Naive B cell (primary cell): ENCODE data around the gene MTHFD1. TPM values are rescaled to one million over a fixed set of nuclear protein-coding genes. Genes with fewer than 3 reads are reported as not detected.

Experiments
- ATAC-seq, 2 donors: fragments of 150-1000 bp; cut with Tn5 transposase; 2 replicates each; pipeline ENCODE4 v1.10.0; 2021; ENCODE audit warnings: low read depth in 2 of 2, mild to moderate bottlenecking in 2 of 2, moderate library complexity in 2 of 2
- DNase-seq: peaks from one replicate; pipeline ENCODE4 v3.0.0; 2022
- H3K27ac Mint-ChIP-seq, 6 donors: one replicate each; pipeline ENCODE4 v1.8.0; 2020 to 2022; ENCODE audit warnings: mild to moderate bottlenecking in 6 of 6, mixed read lengths in 6 of 6, moderate library complexity in 5 of 6, inconsistent platforms in 2 of 6
- H3K27me3 Mint-ChIP-seq, 3 donors: one replicate each; pipeline ENCODE4 v1.8.0; 2021 to 2022; ENCODE audit warnings: mixed read lengths in 3 of 3, mild to moderate bottlenecking in 1 of 3
- H3K36me3 Mint-ChIP-seq, 2 donors: one replicate each; pipeline ENCODE4 v1.8.0; 2020 to 2022; ENCODE audit warnings: mixed read lengths in 2 of 2, inconsistent platforms in 1 of 2, mild to moderate bottlenecking in 1 of 2
- H3K4me1 Mint-ChIP-seq, 3 donors: one replicate each; pipeline ENCODE4 v1.8.0; 2020 to 2022; ENCODE audit warnings: mixed read lengths in 3 of 3, inconsistent platforms in 1 of 3, mild to moderate bottlenecking in 1 of 3, moderate library complexity in 1 of 3
- H3K4me3 Mint-ChIP-seq, 8 donors: one replicate each; pipeline ENCODE4 v1.8.0; 2020 to 2022; ENCODE audit warnings: mild to moderate bottlenecking in 8 of 8, mixed read lengths in 8 of 8, moderate library complexity in 8 of 8, inconsistent platforms in 2 of 8
- H3K9me3 Mint-ChIP-seq, 7 donors: one replicate each; pipeline ENCODE4 v1.8.0; 2020 to 2022; ENCODE audit warnings: mixed read lengths in 7 of 7, mild to moderate bottlenecking in 5 of 7, inconsistent platforms in 2 of 7, moderate library complexity in 1 of 7
- polyA plus RNA-seq, 6 donors: library from polyadenylated mRNA; unstranded; fragments of 300-500 nt; fragmentation: Illumina TruSeq; gene quantifications; one replicate each; pipeline ENCODE4 v1.2.3, GENCODE V29; 2021; ENCODE audit warnings: low read depth in 6 of 6

Gene MTHFD1
- polyA plus RNA-seq, 6 donors from 2014 or later: 44.1 to 74.7 (median 60.2) TPM

DNA sequence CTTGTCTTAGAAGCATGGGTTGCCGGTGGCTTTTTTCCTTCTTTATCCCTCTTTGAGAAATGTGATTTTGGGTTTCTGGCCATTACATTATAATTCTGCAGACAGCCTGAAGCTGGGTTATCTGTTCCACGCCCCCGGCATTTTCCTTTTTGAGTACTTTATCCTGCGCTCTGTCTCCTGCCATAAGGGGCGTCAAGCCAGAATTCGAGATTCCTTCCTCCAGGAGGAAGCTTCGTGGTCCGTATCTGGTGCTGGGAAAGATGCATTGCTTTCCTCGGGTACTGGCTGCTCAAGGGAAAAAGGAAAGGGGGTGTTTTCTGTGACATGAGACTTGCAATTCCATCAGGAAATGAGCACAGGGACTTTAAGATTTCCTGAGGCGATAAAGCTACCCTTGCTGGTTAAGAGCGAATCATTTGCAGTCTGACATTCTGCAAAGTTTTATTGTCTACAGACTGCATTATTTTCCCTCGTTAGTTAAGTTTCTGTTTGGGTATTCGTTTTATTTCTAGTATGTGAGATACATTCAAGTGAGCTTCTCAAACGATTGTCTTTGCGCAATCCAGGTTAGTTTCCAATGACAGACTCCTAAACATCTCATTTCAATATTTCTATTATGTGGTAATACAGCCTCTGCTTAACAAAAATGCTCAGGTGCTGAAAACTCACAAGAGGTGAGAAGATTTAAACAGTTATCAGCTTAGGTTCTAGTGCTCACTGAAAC is 77.8 kb downstream of the MTHFD1 start:
- no peak for DNase-seq
- Mint-ChIP-seq H3K4me1 (peaks cover 28 to 42% (median 39%) of the 10 kb centered on the region in 3 donors), H3K4me3 (peak overlapping the region; percentile 74 to 94 (median 86)), H3K27me3 (no peaks in the 10 kb centered on the region), H3K27ac (peak overlapping the region in 5 of 6 donors; percentile 11 to 81 (median 66)), H3K36me3 (peaks cover 0 to 2% of the 10 kb centered on the region in 2 donors), H3K9me3 (no peaks in the 10 kb centered on the region)
- peak in 1 of 2 donors; percentile 5 for ATAC-seq

DNA sequence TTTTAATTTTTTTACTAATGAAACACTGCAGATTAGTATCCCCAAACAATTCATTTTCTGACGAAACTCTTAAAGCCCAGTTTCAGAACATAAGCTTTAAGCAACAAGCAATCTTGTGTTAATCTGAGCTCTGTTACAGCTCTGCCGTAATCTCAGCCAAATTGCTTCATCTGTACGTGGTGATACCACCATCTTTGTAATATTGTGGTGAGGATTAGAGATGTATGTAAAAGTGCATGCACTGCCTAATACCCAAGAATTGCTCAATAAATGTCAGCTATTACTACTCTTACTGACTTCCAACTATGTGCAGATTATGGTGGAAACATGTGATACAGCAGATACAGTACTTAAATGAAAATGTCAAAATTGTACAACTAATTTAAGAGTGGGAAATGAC is 78.9 kb downstream of the MTHFD1 start:
- DNase-seq (no peak), ATAC-seq (no peak)
- Mint-ChIP-seq H3K4me1 (peaks cover 27 to 43% (median 39%) of the 10 kb centered on the region in 3 donors), H3K27me3 (no peaks in the 10 kb centered on the region), H3K9me3 (no peaks in the 10 kb centered on the region), H3K36me3 (no peaks in the 10 kb centered on the region), H3K4me3 (peak overlapping the region in 2 of 8 donors; percentile 84 to 92), H3K27ac (no peak overlapping the region)

GRCh38 chr14:64467566-64467965 is 79.4 kb downstream of the MTHFD1 start:
- ATAC-seq: no peak
- Mint-ChIP-seq H3K27ac (peak overlapping the region in 2 of 6 donors; percentile 15 to 19), H3K4me3 (peak overlapping the region in 1 of 8 donors; percentile 84), H3K27me3 (no peaks in the 10 kb centered on the region), H3K36me3 (no peaks in the 10 kb centered on the region), H3K9me3 (no peaks in the 10 kb centered on the region), H3K4me1 (peaks cover 24 to 38% (median 37%) of the 10 kb centered on the region in 3 donors)
- DNase-seq: no peak

DNA sequence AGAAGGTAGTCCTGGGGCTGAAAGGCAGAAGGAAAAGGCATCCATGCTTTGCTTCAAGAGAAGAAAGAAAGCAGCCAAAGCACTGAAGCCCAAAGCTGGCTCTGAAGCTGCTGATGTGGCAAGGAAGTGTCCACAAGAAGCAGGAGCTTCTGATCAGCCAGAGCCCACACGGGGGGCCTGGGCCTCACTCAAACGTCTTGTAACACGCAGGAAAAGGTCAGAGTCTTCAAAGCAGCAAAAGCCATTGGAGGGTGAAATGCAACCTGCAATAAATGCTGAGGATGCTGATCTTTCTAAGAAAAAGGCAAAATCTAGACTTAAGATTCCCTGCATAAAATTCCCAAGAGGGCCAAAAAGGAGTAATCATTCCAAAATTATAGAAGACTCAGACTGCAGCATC is 80.3 kb downstream of the MTHFD1 start:
- Mint-ChIP-seq H3K9me3 (no peaks in the 10 kb centered on the region), H3K4me3 (peak overlapping the region in 1 of 8 donors; percentile 84), H3K36me3 (no peaks in the 10 kb centered on the region), H3K4me1 (peaks cover 18 to 30% (median 30%) of the 10 kb centered on the region in 3 donors), H3K27ac (peak overlapping the region in 3 of 6 donors; percentile 19 to 34 (median 19)), H3K27me3 (no peaks in the 10 kb centered on the region)
- ATAC-seq (no peak), DNase-seq (no peak)

GRCh38 chr14:64474041-64474440 is 85.9 kb downstream of the MTHFD1 start:
- ATAC-seq (no peak), DNase-seq (no peak)
- H3K27ac Mint-ChIP-seq: no peak overlapping the region
- H3K36me3 Mint-ChIP-seq: no peaks in the 10 kb centered on the region
- H3K27me3 Mint-ChIP-seq: no peaks in the 10 kb centered on the region
- peaks cover 0 to 2% (median 0%) of the 10 kb centered on the region in 3 donors for H3K4me1 Mint-ChIP-seq
- no peak overlapping the region for H3K4me3 Mint-ChIP-seq
- H3K9me3 Mint-ChIP-seq: no peaks in the 10 kb centered on the region

- no peak for ATAC-seq
- Mint-ChIP-seq H3K36me3 (no peaks in the 10 kb centered on the region), H3K27me3 (no peaks in the 10 kb centered on the region), H3K9me3 (no peaks in the 10 kb centered on the region), H3K4me3 (no peak overlapping the region), H3K27ac (peak overlapping the region in 1 of 6 donors; percentile 56), H3K4me1 (peaks cover 0 to 2% (median 0%) of the 10 kb centered on the region in 3 donors)
- DNase-seq: no peak
These were observed 86.5 kb downstream of the MTHFD1 start for GRCh38 chr14:64474698-64475097.

- no peak overlapping the region for H3K27ac Mint-ChIP-seq
- H3K36me3 Mint-ChIP-seq: no peaks in the 10 kb centered on the region
- ATAC-seq: no peak
- DNase-seq: no peak
- H3K9me3 Mint-ChIP-seq: no peaks in the 10 kb centered on the region
- H3K27me3 Mint-ChIP-seq: no peaks in the 10 kb centered on the region
- no peak overlapping the region for H3K4me3 Mint-ChIP-seq
- peaks cover 0 to 2% (median 0%) of the 10 kb centered on the region in 3 donors for H3K4me1 Mint-ChIP-seq
These were observed 87.6 kb downstream of the MTHFD1 start for GRCh38 chr14:64475585-64476273.

DNA sequence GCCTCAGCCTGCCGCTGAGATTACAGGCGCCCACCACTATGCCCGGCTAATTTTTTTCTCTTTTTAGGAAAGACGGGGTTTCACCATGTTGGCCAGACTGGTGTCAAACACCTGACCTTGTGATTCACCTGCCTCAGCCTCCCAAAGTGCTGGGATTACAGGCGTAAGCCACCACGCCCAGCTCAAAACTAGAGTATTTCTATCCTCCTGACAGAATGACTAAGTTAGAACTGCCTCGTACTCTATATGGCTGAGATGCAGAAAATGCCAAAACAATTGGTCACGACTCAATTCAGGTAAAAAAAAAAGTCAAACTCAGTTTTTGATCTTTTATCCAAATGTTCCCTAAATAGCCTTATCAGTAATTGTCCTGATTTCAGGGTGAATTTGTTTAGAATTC is 88.3 kb downstream of the MTHFD1 start:
- DNase-seq (no peak), ATAC-seq (no peak)
- Mint-ChIP-seq H3K4me3 (no peak overlapping the region), H3K9me3 (no peaks in the 10 kb centered on the region), H3K27ac (no peak overlapping the region), H3K27me3 (no peaks in the 10 kb centered on the region), H3K36me3 (no peaks in the 10 kb centered on the region), H3K4me1 (peaks cover 0 to 2% (median 0%) of the 10 kb centered on the region in 3 donors)

GRCh38 chr14:64478634-64479250 is 90.6 kb downstream of the MTHFD1 start:
- no peaks in the 10 kb centered on the region for H3K9me3 Mint-ChIP-seq
- H3K36me3 Mint-ChIP-seq: no peaks in the 10 kb centered on the region
- peak in 1 of 2 donors; percentile 46 for ATAC-seq
- H3K4me1 Mint-ChIP-seq: no peaks in the 10 kb centered on the region
- no peak overlapping the region for H3K4me3 Mint-ChIP-seq
- no peak for DNase-seq
- no peaks in the 10 kb centered on the region for H3K27me3 Mint-ChIP-seq
- H3K27ac Mint-ChIP-seq: peak overlapping the region in 2 of 6 donors; percentile 33 to 42

GRCh38 chr14:64488590-64489099 is 100.5 kb downstream of the MTHFD1 start:
- H3K27me3 Mint-ChIP-seq: no peaks in the 10 kb centered on the region
- no peaks in the 10 kb centered on the region for H3K9me3 Mint-ChIP-seq
- peaks cover 7 to 19% of the 10 kb centered on the region in 2 donors for H3K36me3 Mint-ChIP-seq
- ATAC-seq (no peak), DNase-seq (no peak)
- H3K4me3 Mint-ChIP-seq: no peak overlapping the region
- peaks cover 15 to 23% (median 16%) of the 10 kb centered on the region in 3 donors for H3K4me1 Mint-ChIP-seq
- H3K27ac Mint-ChIP-seq: peak overlapping the region in 1 of 6 donors; percentile 63

DNA sequence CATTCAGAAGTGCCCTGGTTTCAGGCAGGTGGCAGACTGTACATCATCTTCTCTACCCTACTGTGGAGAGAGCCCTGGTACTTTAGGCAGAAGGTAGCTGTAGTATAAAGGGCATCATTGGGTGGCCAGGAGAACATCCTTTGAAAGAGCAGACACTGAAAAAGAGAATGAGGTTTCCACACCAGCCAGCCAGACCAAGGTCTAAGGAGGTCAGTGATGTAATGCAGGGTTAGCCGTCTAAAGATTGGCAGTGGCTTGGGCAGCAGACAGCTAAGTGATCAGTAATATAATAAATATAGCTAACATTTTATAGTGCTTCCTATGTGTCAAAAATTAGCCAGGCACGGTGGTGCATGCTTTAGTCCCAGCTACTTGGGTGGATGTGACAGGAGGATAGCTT is 103.5 kb downstream of the MTHFD1 start:
- H3K9me3 Mint-ChIP-seq: no peaks in the 10 kb centered on the region
- no peak for ATAC-seq
- peak overlapping the region in 1 of 6 donors; percentile 49 for H3K27ac Mint-ChIP-seq
- H3K4me3 Mint-ChIP-seq: no peak overlapping the region
- peaks cover 7 to 14% of the 10 kb centered on the region in 2 donors for H3K36me3 Mint-ChIP-seq
- peaks cover 21 to 26% (median 25%) of the 10 kb centered on the region in 3 donors for H3K4me1 Mint-ChIP-seq
- DNase-seq: no peak
- H3K27me3 Mint-ChIP-seq: no peaks in the 10 kb centered on the region

- no peak for DNase-seq
- Mint-ChIP-seq H3K27me3 (no peaks in the 10 kb centered on the region), H3K27ac (peak overlapping the region in 3 of 6 donors; percentile 24 to 70 (median 28)), H3K9me3 (no peaks in the 10 kb centered on the region), H3K4me1 (peaks cover 21 to 32% (median 25%) of the 10 kb centered on the region in 3 donors), H3K4me3 (no peak overlapping the region), H3K36me3 (peaks cover 2 to 10% of the 10 kb centered on the region in 2 donors)
- ATAC-seq: no peak
These were observed 105.3 kb downstream of the MTHFD1 start for GRCh38 chr14:64493455-64493854.

DNA sequence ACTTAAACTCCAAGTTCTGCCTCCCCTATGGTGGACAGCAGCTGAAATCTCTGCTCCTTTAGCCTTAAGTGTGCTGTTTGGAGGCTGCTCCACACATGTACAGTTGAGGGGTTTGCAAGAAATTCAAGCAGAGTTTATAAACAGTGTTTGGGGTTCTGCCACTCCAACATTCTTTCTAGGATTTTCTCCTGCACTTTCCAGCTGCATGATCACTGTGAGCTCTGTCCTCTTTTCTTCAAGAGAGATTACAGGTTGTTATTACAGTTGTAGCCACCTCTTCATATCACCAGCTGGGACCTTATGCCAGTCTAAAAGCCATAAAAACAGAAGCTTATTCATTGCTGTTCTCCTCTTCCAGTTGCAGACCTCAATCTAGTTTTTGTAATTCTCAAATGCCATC is 107.1 kb downstream of the MTHFD1 start:
- H3K4me3 Mint-ChIP-seq: peak overlapping the region in 1 of 8 donors; percentile 6
- peaks cover 25 to 40% (median 31%) of the 10 kb centered on the region in 3 donors for H3K4me1 Mint-ChIP-seq
- H3K36me3 Mint-ChIP-seq: peaks cover 0 to 7% of the 10 kb centered on the region in 2 donors
- H3K9me3 Mint-ChIP-seq: no peaks in the 10 kb centered on the region
- H3K27ac Mint-ChIP-seq: no peak overlapping the region
- DNase-seq: no peak
- no peak for ATAC-seq
- no peaks in the 10 kb centered on the region for H3K27me3 Mint-ChIP-seq
